SK-N-SH treated with all-trans-retinoic acid at 6 μM for 48 hours (cell line): ENCODE data around the gene ANXA11.

Experiments used
- ARNTL ChIP-seq: fragments of 450-650 bp; formaldehyde crosslinking; IDR thresholded peaks from 2 replicates; pipeline ENCODE4 v1.5.0; 2020; ENCODE audit warnings: low read depth, mild to moderate bottlenecking, moderate library complexity, borderline replicate concordance
- ESRRG ChIP-seq: fragments of 250-450 bp; sonication (Bioruptor Pico); IDR thresholded peaks from 2 replicates; pipeline ENCODE4 v1.6.1; 2021; ENCODE audit warnings: mild to moderate bottlenecking
- PATZ1 ChIP-seq: fragments of 250-450 bp; sonication (Bioruptor Pico); IDR thresholded peaks from 2 replicates; pipeline ENCODE4 v1.8.0; 2020; ENCODE audit warnings: mild to moderate bottlenecking, moderate library complexity, borderline replicate concordance
- POU6F1 ChIP-seq: fragments of 250-450 bp; sonication (Bioruptor Pico); IDR thresholded peaks from 2 replicates; pipeline ENCODE4 v1.8.0; 2021; ENCODE audit warnings: low read depth, mild to moderate bottlenecking, moderate library complexity, borderline replicate concordance
- PPARA ChIP-seq: fragments of 250-450 bp; sonication (Bioruptor Pico); IDR thresholded peaks from 2 replicates; pipeline ENCODE4 v1.5.0; 2020; ENCODE audit warnings: mild to moderate bottlenecking, borderline replicate concordance
- TOX ChIP-seq: fragments of 250-450 bp; sonication (Bioruptor Pico); IDR thresholded peaks from 2 replicates; pipeline ENCODE4 v1.8.0; 2021; ENCODE audit warnings: mild to moderate bottlenecking, moderate library complexity, borderline replicate concordance
- ZNF70 ChIP-seq: fragments of 450-650 bp; formaldehyde crosslinking; IDR thresholded peaks from 2 replicates; pipeline ENCODE4 v1.5.0; 2020; ENCODE audit warnings: mild to moderate bottlenecking, moderate library complexity

DNA sequence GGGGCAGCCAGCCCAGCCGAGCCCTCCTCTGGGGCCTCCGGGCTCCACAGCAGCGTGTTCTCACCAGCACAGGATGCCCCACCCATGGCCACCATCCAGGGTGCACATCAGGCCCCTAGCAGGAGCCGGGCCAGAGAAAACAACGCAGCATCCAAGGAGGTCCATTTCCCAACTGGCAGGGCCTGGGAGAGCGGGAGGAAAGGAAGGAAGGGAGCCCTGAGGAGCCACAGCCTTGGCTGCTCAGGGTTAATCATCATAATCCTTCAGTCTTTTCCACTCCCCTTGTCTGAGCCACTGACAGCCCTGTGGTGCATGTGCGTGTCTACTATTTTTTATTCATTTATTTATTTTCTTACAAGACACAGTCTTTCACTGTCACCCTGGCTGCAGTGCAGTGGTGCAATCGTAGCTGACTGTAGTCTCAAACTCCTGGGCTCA is 69.2 kb downstream of the ANXA11 start:
- no peak for TF ChIP-seq ZNF70 (CRISPR knock-in tag)
- TF ChIP-seq POU6F1 (CRISPR knock-in tag), result no peak
- no peak for TF ChIP-seq PPARA
- no peak for TF ChIP-seq ESRRG
- TF ChIP-seq ARNTL (CRISPR knock-in tag), result no peak
- TF ChIP-seq TOX (CRISPR knock-in tag), result no peak
- TF ChIP-seq PATZ1, result no peak
